AG09319 (cell line): Measurements from ENCODE around the gene HEATR9.

Experiments
- DNase-seq: peaks from one replicate; pipeline ENCODE4 v3.0.0-alpha.2; 2010; ENCODE audit warnings: low read depth; ENCODE audit errors: extremely low read depth
- CTCF ChIP-seq: IDR thresholded peaks from 2 replicates; pipeline ENCODE4 v1.5.1; 2011; ENCODE audit warnings: low read depth, mild to moderate bottlenecking, inconsistent platforms, low read length, moderate library complexity

Gene HEATR9, protein sequence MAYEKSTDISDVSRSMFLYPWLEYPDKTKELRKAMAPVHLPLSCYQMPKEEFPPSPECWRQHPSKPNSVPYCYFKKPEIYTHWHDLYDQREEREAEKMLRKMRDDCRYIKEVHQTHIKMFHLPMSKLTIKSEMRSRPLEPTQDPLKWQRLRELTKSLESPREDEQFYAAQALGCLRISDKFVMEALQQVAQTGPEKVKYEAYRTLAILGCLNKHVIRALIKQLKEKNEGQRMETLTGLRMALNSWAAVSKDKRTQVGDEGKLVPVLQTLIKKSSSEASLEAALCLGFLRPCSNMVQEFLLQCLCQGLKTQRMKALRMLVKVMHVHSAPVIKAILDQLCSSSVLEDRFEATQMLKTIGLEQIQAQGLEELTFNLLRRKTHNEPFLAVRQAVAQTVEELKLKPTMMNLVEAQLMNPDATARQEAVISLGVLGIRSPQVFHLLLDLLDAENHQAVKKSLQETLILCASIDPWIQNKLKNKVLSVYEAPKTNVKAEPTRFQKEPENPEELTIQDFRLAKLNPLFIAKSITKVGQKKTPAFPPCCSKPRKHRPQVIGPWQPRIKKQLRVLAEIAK

DNA sequence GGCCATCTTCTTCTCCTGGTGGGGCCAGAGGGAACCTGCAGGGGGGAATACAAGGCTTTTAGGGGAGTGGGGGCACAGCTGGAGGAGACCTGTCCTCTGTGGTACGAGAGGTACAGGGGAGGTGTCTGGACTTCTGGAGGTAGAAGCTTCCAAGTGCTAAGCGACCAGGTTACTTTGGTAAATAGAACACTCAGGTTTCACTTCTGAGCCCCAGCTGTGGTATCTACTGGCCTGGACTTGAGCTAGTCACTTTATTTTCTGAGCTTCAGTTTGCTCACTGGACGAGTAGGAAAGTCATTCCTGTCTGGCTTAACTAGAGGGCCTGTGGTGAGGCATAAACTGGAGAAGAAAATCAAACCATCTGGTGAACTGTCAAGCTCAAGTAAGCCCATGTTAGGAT lies at the start of gene HEATR9:
TSS of gene HEATR9 (minus strand) at position 155 of the 400 bp plus-strand sequence. CDS start at position 6, 149 bp downstream.
- DNase-seq = no peak
- TF ChIP-seq CTCF = no peak

- no peak for TF ChIP-seq CTCF
- no peak for DNase-seq
Observed at GRCh38 chr17:35917519-35918213, 49.0 kb upstream of the HEATR9 start.

DNA sequence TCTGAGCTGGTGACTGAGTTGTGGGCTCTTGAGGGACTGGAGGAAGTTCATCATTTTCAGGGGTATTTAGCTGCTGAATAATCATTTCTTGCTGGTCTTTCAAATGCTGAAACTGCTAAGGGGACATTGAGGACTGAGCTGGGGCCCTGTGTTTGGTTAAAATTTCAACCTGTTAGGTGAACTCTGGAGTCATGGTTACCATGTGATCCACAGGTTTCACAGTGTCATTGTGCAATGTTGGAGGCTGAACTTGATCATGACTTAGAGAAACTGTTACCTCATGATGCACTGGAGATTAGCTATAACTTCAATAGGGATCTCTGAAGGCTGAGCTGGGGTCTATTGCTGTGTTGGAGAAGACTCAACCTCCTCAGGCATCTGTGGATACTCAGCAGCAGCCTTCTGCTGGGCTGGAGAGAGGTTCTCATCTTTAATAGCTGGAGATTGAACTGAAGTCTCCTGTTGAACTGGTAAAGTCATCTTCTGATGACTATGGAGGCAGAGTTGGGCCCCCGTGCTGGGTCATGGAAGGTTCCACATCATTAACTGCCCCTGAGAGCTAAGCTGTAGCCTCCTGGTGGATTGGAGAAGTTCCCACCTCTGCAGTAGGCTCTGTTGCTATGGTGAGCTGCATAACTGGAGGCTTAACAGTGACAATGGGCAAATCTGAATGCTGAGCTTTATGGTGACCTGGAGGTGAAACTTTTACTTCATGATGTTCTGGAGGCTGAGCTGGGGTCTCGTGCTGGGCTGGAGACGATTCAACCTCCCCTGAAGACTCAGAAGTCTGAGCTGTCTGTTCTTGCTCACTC lies 46.7 kb upstream of the HEATR9 start:
- no peak for TF ChIP-seq CTCF
- no peak for DNase-seq

GRCh38 chr17:35914354-35914753 lies 45.7 kb upstream of the HEATR9 start:
- no peak for DNase-seq
- no peak for TF ChIP-seq CTCF

GRCh38 chr17:35913609-35914008 lies 44.9 kb upstream of the HEATR9 start:
- no peak for TF ChIP-seq CTCF
- no peak for DNase-seq

- no peak for DNase-seq
- no peak for TF ChIP-seq CTCF
Observed at GRCh38 chr17:35912942-35913341, 44.3 kb upstream of the HEATR9 start.
